ENCODE results near the gene ARHGEF1. TPM values are rescaled to one million over a fixed set of nuclear protein-coding genes. Genes with fewer than 3 reads are reported as not detected.

The ARHGEF1 gene
- total and polyA plus RNA-seq, 3 experiments from 2014 or later, result 295 to 350 (median 312) TPM

DNA sequence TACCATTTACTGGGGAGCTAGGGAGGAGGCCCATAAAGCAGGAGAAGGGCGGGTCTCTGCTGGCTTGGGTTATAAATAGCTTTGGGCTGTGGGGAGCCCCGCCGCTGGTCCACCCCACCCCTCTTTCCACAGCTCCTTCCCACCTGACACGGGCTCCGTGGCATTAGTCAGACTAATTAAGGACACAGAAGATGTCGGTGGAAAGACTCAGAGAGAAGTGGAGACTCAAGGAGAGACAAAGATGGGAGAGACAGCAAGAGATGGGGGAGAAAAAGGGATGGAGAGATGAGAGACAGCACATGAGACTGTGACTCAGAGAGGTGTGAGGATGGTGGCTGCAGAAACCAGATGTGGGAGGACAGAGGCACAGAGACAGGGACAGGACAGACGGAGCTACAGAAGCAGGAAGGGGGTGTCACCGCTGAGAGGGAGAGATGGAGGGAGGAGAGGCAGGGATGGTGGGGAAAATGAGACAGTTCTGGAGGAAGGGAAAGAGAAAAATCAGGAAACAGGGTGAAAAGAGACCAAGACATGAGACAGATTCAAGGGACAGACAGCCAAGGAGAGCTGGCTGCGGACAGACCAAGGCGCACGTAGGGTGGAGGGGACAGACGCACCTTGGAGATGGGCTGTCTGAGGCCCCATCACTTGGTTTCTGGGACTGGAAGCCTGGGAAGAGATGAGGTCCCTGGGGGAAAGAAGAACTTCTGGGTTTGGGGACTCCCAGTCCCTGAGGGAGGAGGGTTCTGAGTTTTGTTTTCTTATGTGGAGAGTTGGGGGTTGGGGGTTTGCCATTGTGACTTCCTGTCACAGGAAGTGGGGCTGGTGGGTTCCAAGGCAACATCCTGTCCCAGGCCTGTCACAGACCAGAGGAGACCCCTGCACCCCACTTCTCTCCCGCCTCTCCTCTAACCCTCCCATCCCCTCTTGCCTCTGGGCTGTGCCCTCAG lies 4.1 kb downstream of the ARHGEF1 start:
- Histone ChIP-seq H3K4me1 (ENCODE audit: insufficient read depth, low read length) (peaks cover 67% of the 10 kb centered on the region), H3K4me3 (ENCODE audit: low read length) (peak overlapping the region; percentile 92), H3K27me3 (ENCODE audit: insufficient read depth, low read length, poor library complexity, severe bottlenecking) (no peaks in the 10 kb centered on the region), H3K27ac (ENCODE audit: low read depth, low read length) (peak overlapping the region; percentile 89), H3K9me3 (ENCODE audit: low read length) (no peaks in the 10 kb centered on the region), H3K36me3 (ENCODE audit: insufficient read depth, low read length) (peaks cover 29% of the 10 kb centered on the region)
- Mint-ChIP-seq H3K36me3 (peaks cover 13 to 81% (median 18%) of the 10 kb centered on the region in 3 donors), H3K4me3 (peak overlapping the region; percentile 85 to 99 (median 94)), H3K27me3 (peaks cover 0 to 2% of the 10 kb centered on the region in 2 donors), H3K4me1 (peaks cover 59 to 70% (median 60%) of the 10 kb centered on the region in 3 donors), H3K9me3 (no peaks in the 10 kb centered on the region), H3K27ac (peak overlapping the region; percentile 81 to 99 (median 97))
- ChIA-PET CTCF (interaction anchor here (1.1 to 13.0 kb wide), 9 partner anchors 16 to 64 kb away, joined by 4 to 227 read pairs (median 7); partner anchors contain the start of genes CD79A and RPS19), POLR2A (interaction anchor here (0.7 to 10.3 kb wide), 14 partner anchors 9 to 72 kb away, joined by 3 to 190 read pairs (median 7); partner anchors contain the start of genes CD79A, RABAC1 and RPS19)
- peak; percentile 61 to 95 (median 89) for DNase-seq

DNA sequence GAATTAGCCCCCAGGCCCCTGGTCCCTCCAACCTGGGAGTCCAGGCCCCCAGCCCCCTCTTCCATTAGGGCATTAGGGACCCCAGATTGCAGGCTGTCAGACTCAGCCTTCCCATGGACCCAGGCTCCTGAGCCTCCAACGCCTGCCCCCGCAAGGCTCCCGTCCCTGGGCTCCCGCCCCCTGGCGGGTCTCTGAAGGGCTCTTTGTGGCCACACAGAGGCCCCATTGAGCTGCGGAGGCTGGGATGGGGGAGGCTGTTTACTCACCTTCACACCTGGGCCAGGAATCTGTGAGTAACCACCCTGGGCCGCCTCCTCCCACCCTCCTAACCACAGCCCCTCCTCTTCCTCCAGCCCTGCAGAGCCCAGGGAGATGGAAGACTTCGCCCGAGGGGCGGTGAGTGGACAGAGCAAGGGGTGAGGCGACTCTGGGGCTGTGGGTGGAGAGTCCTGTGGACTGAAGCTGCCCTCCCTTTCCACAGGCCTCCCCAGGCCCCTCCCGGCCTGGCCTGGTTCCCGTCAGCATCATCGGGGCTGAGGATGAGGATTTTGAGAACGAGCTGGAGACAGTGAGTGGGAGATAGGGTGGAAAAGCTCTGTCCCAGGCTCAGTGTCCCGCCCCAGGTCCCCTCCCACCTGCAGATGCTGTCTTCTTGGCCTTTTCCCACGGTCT lies 4.9 kb downstream of the ARHGEF1 start:
- Mint-ChIP-seq H3K4me3 (peak overlapping the region; percentile 85 to 99 (median 94)), H3K4me1 (peaks cover 54 to 69% (median 55%) of the 10 kb centered on the region in 3 donors), H3K36me3 (peaks cover 13 to 83% (median 18%) of the 10 kb centered on the region in 3 donors), H3K27ac (peak overlapping the region; percentile 81 to 99 (median 97)), H3K27me3 (peaks cover 0 to 2% of the 10 kb centered on the region in 2 donors), H3K9me3 (no peaks in the 10 kb centered on the region)
- CTCF ChIA-PET, result interaction anchor here (0.9 to 13.0 kb wide), 8 partner anchors 10 to 63 kb away, joined by 3 to 227 read pairs (median 6); partner anchors contain the start of genes CD79A and RPS19
- Histone ChIP-seq H3K27ac (ENCODE audit: low read depth, low read length) (peak overlapping the region; percentile 89), H3K27me3 (ENCODE audit: insufficient read depth, low read length, poor library complexity, severe bottlenecking) (no peaks in the 10 kb centered on the region), H3K4me1 (ENCODE audit: insufficient read depth, low read length) (peaks cover 69% of the 10 kb centered on the region), H3K9me3 (ENCODE audit: low read length) (no peaks in the 10 kb centered on the region), H3K36me3 (ENCODE audit: insufficient read depth, low read length) (peaks cover 37% of the 10 kb centered on the region), H3K4me3 (ENCODE audit: low read length) (peak overlapping the region; percentile 92)
- POLR2A ChIA-PET, result interaction anchor here (0.8 to 10.3 kb wide), 11 partner anchors 8 to 71 kb away, joined by 3 to 190 read pairs (median 11); partner anchors contain the start of genes CD79A, RABAC1 and RPS19
- peak; percentile 70 to 93 (median 85) for DNase-seq

DNA sequence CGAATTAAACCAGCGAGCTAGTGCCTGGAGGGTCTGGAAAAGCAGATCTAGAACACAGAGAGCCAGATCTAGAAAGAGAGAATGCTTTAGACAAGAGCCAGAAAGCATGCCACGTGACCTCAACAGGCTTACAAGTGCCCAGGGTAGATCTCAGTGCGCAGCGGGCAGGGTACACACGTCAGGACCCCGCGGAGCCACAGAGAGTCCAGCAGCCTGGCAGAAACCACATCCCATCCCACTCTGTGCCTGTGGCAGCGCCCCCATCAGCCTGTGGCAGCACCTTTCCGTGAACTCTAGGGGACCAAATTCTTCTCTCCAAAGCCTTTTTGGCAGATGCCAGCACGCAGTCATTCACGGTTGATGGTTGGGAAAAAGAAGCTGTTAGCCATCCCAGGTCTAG lies 5.9 kb downstream of the ARHGEF1 start:
- Mint-ChIP-seq H3K4me1 (peaks cover 59 to 74% (median 61%) of the 10 kb centered on the region in 3 donors), H3K27ac (peak overlapping the region; percentile 81 to 98 (median 95)), H3K36me3 (peaks cover 14 to 81% (median 20%) of the 10 kb centered on the region in 3 donors), H3K4me3 (peak overlapping the region; percentile 85 to 99 (median 94)), H3K9me3 (no peaks in the 10 kb centered on the region), H3K27me3 (peaks cover 0 to 2% of the 10 kb centered on the region in 2 donors)
- H3K36me3 ChIP-seq (ENCODE audit: insufficient read depth, low read length), result peaks cover 40% of the 10 kb centered on the region
- DNase-seq, result peak in 2 of 5 donors; percentile 56 to 76
- no peaks in the 10 kb centered on the region for H3K9me3 ChIP-seq (ENCODE audit: low read length)
- no peaks in the 10 kb centered on the region for H3K27me3 ChIP-seq (ENCODE audit: insufficient read depth, low read length, poor library complexity, severe bottlenecking)
- H3K4me1 ChIP-seq (ENCODE audit: insufficient read depth, low read length), result peaks cover 73% of the 10 kb centered on the region
- H3K4me3 ChIP-seq (ENCODE audit: low read length), result peak overlapping the region; percentile 92
- no peak overlapping the region for H3K27ac ChIP-seq (ENCODE audit: low read depth, low read length)
- ChIA-PET POLR2A (interaction anchor here (1.1 to 10.3 kb wide), 7 partner anchors 10 to 59 kb away, joined by 3 to 190 read pairs (median 11); partner anchors contain the start of gene CD79A), CTCF (interaction anchor here (1.3 to 13.0 kb wide), 6 partner anchors 14 to 56 kb away, joined by 3 to 227 read pairs (median 32); partner anchors contain the start of genes CD79A and RPS19)

DNA sequence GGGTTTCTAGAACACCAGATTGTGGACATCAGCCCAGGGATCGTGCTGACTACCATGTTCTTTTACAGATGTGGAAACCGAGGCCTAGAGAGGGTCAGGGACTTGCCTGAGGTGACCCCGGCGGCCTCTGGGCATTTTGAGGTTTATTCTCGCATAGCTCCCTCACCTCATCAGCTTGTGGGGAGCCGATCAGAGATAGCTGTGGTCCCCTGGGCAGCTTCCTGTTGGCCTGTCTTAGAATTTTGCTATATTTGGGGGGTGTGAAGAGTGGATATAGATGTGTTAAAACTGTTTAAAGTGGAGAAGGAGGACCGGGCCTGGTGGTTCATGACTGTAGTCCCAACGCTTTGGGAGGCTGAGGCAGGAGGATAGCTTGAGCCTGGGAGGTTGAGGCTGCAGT lies 6.9 kb downstream of the ARHGEF1 start:
- Histone ChIP-seq H3K27ac (ENCODE audit: low read depth, low read length) (no peak overlapping the region), H3K27me3 (ENCODE audit: insufficient read depth, low read length, poor library complexity, severe bottlenecking) (no peaks in the 10 kb centered on the region)

DNA sequence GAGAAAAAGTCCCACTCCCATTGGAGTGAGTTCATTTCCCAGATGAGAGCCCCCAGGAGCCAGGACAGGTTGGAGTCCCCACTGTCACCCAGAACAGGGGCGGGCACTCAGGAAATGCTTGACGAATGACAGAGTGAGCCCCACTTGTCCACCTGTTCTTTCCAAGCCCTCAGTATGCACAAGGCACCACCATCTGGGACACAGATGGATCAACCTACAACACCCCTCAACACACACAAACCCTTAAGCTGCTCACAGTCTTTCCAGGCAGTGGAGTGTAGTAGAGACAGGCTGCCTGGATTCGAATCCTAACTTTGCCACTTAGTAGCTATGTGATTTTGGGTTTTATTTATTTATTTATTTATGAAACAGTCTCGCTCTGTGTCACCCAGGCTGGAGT lies 8.0 kb downstream of the ARHGEF1 start:
- DNase-seq, result no peak
- Histone ChIP-seq H3K36me3 (ENCODE audit: insufficient read depth, low read length) (peaks cover 60% of the 10 kb centered on the region), H3K27ac (ENCODE audit: low read depth, low read length) (no peak overlapping the region), H3K4me1 (ENCODE audit: insufficient read depth, low read length) (peaks cover 82% of the 10 kb centered on the region), H3K4me3 (ENCODE audit: low read length) (no peak overlapping the region), H3K27me3 (ENCODE audit: insufficient read depth, low read length, poor library complexity, severe bottlenecking) (no peaks in the 10 kb centered on the region), H3K9me3 (ENCODE audit: low read length) (no peaks in the 10 kb centered on the region)
- peak overlapping the region in 1 of 7 donors; percentile 48 for H3K4me3 Mint-ChIP-seq
- peaks cover 64 to 80% (median 65%) of the 10 kb centered on the region in 3 donors for H3K4me1 Mint-ChIP-seq
- peak overlapping the region in 5 of 8 donors; percentile 56 to 94 (median 91) for H3K27ac Mint-ChIP-seq
- POLR2A ChIA-PET, result interaction anchor here (0.7 to 10.3 kb wide), 4 partner anchors 16 to 54 kb away, joined by 3 to 190 read pairs (median 25); partner anchors contain the start of genes CD79A and RPS19
- no peaks in the 10 kb centered on the region for H3K9me3 Mint-ChIP-seq
- CTCF ChIA-PET, result interaction anchor here (1.5 to 13.0 kb wide), 5 partner anchors 12 to 54 kb away, joined by 4 to 227 read pairs (median 12); partner anchors contain the start of genes CD79A and RPS19
- peaks cover 16 to 80% (median 27%) of the 10 kb centered on the region in 3 donors for H3K36me3 Mint-ChIP-seq
- peaks cover 0 to 2% of the 10 kb centered on the region in 2 donors for H3K27me3 Mint-ChIP-seq

More for the DNA sequence above, 6.9 kb downstream of the ARHGEF1 start:
- Histone ChIP-seq H3K4me3 (ENCODE audit: low read length) (no peak overlapping the region), H3K36me3 (ENCODE audit: insufficient read depth, low read length) (peaks cover 50% of the 10 kb centered on the region), H3K4me1 (ENCODE audit: insufficient read depth, low read length) (peaks cover 79% of the 10 kb centered on the region), H3K9me3 (ENCODE audit: low read length) (no peaks in the 10 kb centered on the region)
- Mint-ChIP-seq H3K36me3 (peaks cover 15 to 77% (median 23%) of the 10 kb centered on the region in 3 donors), H3K27ac (peak overlapping the region; percentile 52 to 98 (median 86)), H3K27me3 (peaks cover 0 to 2% of the 10 kb centered on the region in 2 donors), H3K4me1 (peaks cover 62 to 78% (median 65%) of the 10 kb centered on the region in 3 donors), H3K9me3 (no peaks in the 10 kb centered on the region), H3K4me3 (peak overlapping the region; percentile 24 to 99 (median 85))
- DNase-seq, result peak in 1 of 5 donors; percentile 40
- CTCF ChIA-PET, result interaction anchor here (4.0 to 13.0 kb wide), 4 partner anchors 13 to 55 kb away, joined by 12 to 227 read pairs (median 69); partner anchors contain the start of genes CD79A and RPS19
- POLR2A ChIA-PET, result interaction anchor here (0.6 to 10.3 kb wide), 7 partner anchors 13 to 39 kb away, joined by 4 to 190 read pairs (median 8); partner anchors contain the start of genes CD79A and RPS19

DNA sequence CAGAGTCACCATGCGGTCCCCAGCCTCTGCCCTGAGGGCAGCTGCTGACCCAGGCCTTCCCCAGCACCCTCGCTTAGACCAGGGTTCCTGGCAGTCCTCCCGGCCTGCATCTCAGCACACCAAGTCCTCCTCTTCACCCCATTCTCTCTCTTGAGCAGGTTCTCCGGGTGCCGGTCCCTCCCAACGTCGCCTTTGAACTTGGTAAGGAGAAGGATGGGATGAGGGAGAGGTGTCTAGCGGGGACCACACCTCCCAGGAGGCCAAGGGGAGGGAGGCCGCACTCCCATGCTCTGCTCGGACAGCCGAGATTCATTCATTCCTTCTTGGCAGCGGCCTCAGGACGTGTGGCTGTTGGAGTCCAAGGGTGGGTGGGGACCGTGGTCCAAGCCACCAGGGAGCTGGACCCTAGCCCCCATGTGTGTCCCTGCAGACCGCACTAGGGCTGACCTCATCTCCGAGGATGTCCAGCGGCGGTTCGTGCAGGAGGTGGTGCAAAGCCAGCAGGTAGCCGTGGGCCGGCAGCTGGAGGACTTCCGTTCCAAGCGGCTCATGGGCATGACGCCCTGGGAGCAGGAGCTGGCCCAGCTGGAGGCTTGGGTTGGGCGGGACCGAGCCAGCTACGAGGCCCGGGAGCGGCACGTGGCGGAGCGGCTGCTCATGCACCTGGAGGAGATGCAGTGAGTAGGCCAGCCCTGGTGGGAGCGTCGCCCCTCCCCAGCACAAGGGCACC lies 9.4 kb downstream of the ARHGEF1 start:
- H3K27ac Mint-ChIP-seq, result peak overlapping the region in 4 of 8 donors; percentile 87 to 97 (median 94)
- Histone ChIP-seq H3K27me3 (ENCODE audit: insufficient read depth, low read length, poor library complexity, severe bottlenecking) (no peaks in the 10 kb centered on the region), H3K4me3 (ENCODE audit: low read length) (peak overlapping the region; percentile 32), H3K4me1 (ENCODE audit: insufficient read depth, low read length) (peaks cover 82% of the 10 kb centered on the region), H3K27ac (ENCODE audit: low read depth, low read length) (no peak overlapping the region), H3K9me3 (ENCODE audit: low read length) (no peaks in the 10 kb centered on the region), H3K36me3 (ENCODE audit: insufficient read depth, low read length) (peaks cover 66% of the 10 kb centered on the region)
- H3K27me3 Mint-ChIP-seq, result peaks cover 0 to under 1% of the 10 kb centered on the region in 2 donors
- POLR2A ChIA-PET, result interaction anchor here (1.2 to 10.3 kb wide), 4 partner anchors 15 to 36 kb away, joined by 3 to 190 read pairs (median 25); partner anchors contain the start of genes CD79A, ERFL and RPS19
- peaks cover 54 to 78% (median 63%) of the 10 kb centered on the region in 3 donors for H3K4me1 Mint-ChIP-seq
- peak overlapping the region in 1 of 7 donors; percentile 18 for H3K4me3 Mint-ChIP-seq
- H3K9me3 Mint-ChIP-seq, result no peaks in the 10 kb centered on the region
- DNase-seq, result no peak
- CTCF ChIA-PET, result interaction anchor here (1.5 to 13.0 kb wide), 5 partner anchors 11 to 53 kb away, joined by 4 to 227 read pairs (median 12); partner anchors contain the start of genes CD79A and RPS19
- peaks cover 13 to 71% (median 24%) of the 10 kb centered on the region in 3 donors for H3K36me3 Mint-ChIP-seq

All from CD8-positive, alpha-beta memory T cell (primary cell).